Osteocyte (in vitro differentiated cells): ENCODE results near the gene RBPJ. TPM values are rescaled to one million over a fixed set of nuclear protein-coding genes. Genes with fewer than 3 reads are reported as not detected.

Experiments
- DNase-seq: peaks from one replicate; pipeline ENCODE4 v3.0.0; 2021; ENCODE audit warnings: mixed read lengths; ENCODE audit not compliant: unreplicated experiment; ENCODE audit errors: extremely low spot score
- H3K27ac Mint-ChIP-seq: one replicate; pipeline ENCODE4 v1.8.0; 2021; ENCODE audit warnings: mild to moderate bottlenecking, mixed read lengths; ENCODE audit not compliant: unreplicated experiment
- H3K27me3 Mint-ChIP-seq: one replicate; pipeline ENCODE4 v1.8.0; 2021; ENCODE audit warnings: mixed read lengths; ENCODE audit not compliant: unreplicated experiment
- H3K36me3 Mint-ChIP-seq: one replicate; pipeline ENCODE4 v1.8.0; 2021; ENCODE audit warnings: mixed read lengths; ENCODE audit not compliant: unreplicated experiment
- H3K4me1 Mint-ChIP-seq: one replicate; pipeline ENCODE4 v1.8.0; 2021; ENCODE audit warnings: mixed read lengths; ENCODE audit not compliant: unreplicated experiment
- H3K4me3 Mint-ChIP-seq: one replicate; pipeline ENCODE4 v1.8.0; 2021; ENCODE audit warnings: mild to moderate bottlenecking, moderate library complexity, mixed read lengths; ENCODE audit not compliant: unreplicated experiment
- H3K9me3 Mint-ChIP-seq: one replicate; pipeline ENCODE4 v1.8.0; 2021; ENCODE audit warnings: mixed read lengths; ENCODE audit not compliant: unreplicated experiment
- total RNA-seq: library from RNA; stranded (reverse); gene quantifications from 2 replicates; pipeline ENCODE4 v1.2.1, GENCODE V29; 2021
- TF ChIP-seq, protein P1 (sequence below): fragments of 200-600 bp; sonication (generic); IDR thresholded peaks from 2 replicates; pipeline ENCODE4 v1.5.0; 2021; ENCODE audit warnings: antibody characterized with exemption, mild to moderate bottlenecking, moderate library complexity

The RBPJ gene
- total RNA-seq, 1 donor from 2014 or later, result 79.8 TPM

DNA sequence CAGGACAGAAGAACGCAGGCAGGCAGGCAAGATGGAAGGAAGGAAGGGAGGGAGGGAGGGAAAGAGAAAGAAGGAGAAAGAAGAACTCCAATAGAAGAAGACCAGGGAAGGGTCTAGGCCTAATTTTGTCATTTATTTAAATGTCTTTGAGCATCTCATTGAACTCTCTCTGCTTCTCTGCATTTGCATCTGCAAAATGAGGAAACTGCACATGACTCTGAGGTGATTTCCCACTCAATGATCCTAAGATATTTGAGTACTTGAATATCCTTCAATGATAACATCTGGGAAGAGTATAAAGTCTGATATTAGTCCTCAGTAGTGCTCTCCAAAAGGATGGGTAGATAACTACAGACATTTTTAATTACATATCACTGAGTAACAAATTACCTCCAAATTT, 33.1 kb upstream of the RBPJ start:
- Mint-ChIP-seq H3K27ac (no peak overlapping the region), H3K36me3 (no peaks in the 10 kb centered on the region), H3K4me3 (no peak overlapping the region), H3K4me1 (peaks cover 12% of the 10 kb centered on the region), H3K9me3 (no peaks in the 10 kb centered on the region), H3K27me3 (peaks cover 2% of the 10 kb centered on the region)
- TF ChIP-seq, protein P1, sequence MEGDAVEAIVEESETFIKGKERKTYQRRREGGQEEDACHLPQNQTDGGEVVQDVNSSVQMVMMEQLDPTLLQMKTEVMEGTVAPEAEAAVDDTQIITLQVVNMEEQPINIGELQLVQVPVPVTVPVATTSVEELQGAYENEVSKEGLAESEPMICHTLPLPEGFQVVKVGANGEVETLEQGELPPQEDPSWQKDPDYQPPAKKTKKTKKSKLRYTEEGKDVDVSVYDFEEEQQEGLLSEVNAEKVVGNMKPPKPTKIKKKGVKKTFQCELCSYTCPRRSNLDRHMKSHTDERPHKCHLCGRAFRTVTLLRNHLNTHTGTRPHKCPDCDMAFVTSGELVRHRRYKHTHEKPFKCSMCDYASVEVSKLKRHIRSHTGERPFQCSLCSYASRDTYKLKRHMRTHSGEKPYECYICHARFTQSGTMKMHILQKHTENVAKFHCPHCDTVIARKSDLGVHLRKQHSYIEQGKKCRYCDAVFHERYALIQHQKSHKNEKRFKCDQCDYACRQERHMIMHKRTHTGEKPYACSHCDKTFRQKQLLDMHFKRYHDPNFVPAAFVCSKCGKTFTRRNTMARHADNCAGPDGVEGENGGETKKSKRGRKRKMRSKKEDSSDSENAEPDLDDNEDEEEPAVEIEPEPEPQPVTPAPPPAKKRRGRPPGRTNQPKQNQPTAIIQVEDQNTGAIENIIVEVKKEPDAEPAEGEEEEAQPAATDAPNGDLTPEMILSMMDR, result no peak
- no peak for DNase-seq

GRCh38 chr4:26288355-26288909, 32.4 kb upstream of the RBPJ start:
- Mint-ChIP-seq H3K4me3 (no peak overlapping the region), H3K9me3 (no peaks in the 10 kb centered on the region), H3K27ac (no peak overlapping the region), H3K27me3 (peaks cover 2% of the 10 kb centered on the region), H3K36me3 (no peaks in the 10 kb centered on the region), H3K4me1 (peaks cover 12% of the 10 kb centered on the region)
- TF ChIP-seq, protein P1, result no peak
- no peak for DNase-seq

DNA sequence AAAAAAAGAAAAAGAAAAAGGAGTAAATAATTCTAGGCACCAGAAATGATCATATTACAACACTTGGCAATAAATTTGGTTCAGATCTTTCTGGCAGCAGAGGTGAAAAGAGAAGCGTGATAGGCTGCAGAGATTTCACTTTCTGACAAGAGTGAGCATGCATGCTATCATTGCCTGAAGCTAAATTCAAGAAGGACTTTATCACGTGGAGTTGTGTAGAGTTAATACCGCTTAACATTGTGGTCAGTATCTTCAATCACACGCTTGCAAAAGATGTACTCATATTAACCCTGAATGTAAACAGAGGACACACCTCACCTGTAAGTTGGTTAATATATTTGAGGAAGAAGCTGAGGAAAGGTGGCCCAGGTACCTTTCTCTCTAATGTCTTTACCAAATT, 31.4 kb upstream of the RBPJ start:
- TF ChIP-seq, protein P1, result no peak
- Mint-ChIP-seq H3K36me3 (no peaks in the 10 kb centered on the region), H3K4me1 (peaks cover 7% of the 10 kb centered on the region), H3K27ac (no peak overlapping the region), H3K9me3 (no peaks in the 10 kb centered on the region), H3K27me3 (peaks cover 2% of the 10 kb centered on the region), H3K4me3 (no peak overlapping the region)
- DNase-seq, result no peak

GRCh38 chr4:26290321-26290720, 30.5 kb upstream of the RBPJ start:
- H3K4me3 Mint-ChIP-seq, result no peak overlapping the region
- H3K27ac Mint-ChIP-seq, result no peak overlapping the region
- TF ChIP-seq, protein P1, result no peak
- no peaks in the 10 kb centered on the region for H3K9me3 Mint-ChIP-seq
- peaks cover 7% of the 10 kb centered on the region for H3K4me1 Mint-ChIP-seq
- peaks cover 2% of the 10 kb centered on the region for H3K27me3 Mint-ChIP-seq
- H3K36me3 Mint-ChIP-seq, result no peaks in the 10 kb centered on the region
- no peak for DNase-seq

DNA sequence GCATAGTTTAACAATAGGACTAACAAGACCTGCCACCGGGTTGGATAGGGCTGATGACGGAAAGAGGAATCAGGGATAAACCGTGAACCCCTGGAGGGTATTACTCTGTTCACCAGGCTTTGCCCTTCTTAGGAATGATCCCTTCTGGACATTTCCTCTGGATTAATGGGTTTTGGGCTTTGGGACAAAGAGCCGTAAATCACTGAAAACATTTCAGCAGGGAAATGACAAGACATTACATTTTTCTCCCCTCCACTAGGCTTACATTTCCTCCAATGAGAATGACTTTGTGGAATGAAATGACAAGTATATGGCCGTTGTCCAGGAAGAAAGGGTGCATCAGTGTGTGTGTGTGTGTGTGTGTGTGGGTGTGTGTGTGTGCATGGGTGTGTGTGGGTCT, 25.9 kb upstream of the RBPJ start:
- H3K27ac Mint-ChIP-seq, result no peak overlapping the region
- H3K36me3 Mint-ChIP-seq, result no peaks in the 10 kb centered on the region
- DNase-seq, result no peak
- H3K4me1 Mint-ChIP-seq, result peaks cover 30% of the 10 kb centered on the region
- peaks cover 2% of the 10 kb centered on the region for H3K27me3 Mint-ChIP-seq
- TF ChIP-seq, protein P1, result no peak
- no peak overlapping the region for H3K4me3 Mint-ChIP-seq
- no peaks in the 10 kb centered on the region for H3K9me3 Mint-ChIP-seq
